Adrenal gland (tissue), 12 donors: Measurements from ENCODE around the gene AMER3. TPM values are rescaled to one million over a fixed set of nuclear protein-coding genes. Genes with fewer than 3 reads are reported as not detected.
"Not testable (repeated sequence)": the region's sequence is repeated elsewhere in the genome, so short reads cannot be mapped to it uniquely, and the experiment has no call there.

Experiments used
- DNase-seq, 7 donors: peaks; one replicate each; pipeline ENCODE4 v3.0.0-alpha.2; 2019 to 2020
- H3K27ac ChIP-seq, 5 donors: fragments of 200-600 bp; sonication (generic) in 4 of 5; 1 replicate in 3 of 5; 2 replicates in 2 of 5; pipeline versions ENCODE4 v1.5.1 to v1.8.0; 2016 to 2020; ENCODE audit warnings: mild to moderate bottlenecking in 1 of 5
- H3K27me3 ChIP-seq: fragments of 200-600 bp; 2 replicates; pipeline ENCODE4 v1.8.0; 2021
- H3K36me3 ChIP-seq, 2 donors: fragments of 200-600 bp; replicated peaks in 1 of 2; 1 replicate in 1 of 2; 2 replicates in 1 of 2; pipeline versions ENCODE4 v1.5.1 to v1.8.0; 2018 to 2022
- H3K4me1 ChIP-seq, 2 donors: fragments of 200-600 bp; replicated peaks in 1 of 2; 1 replicate in 1 of 2; 2 replicates in 1 of 2; pipeline versions ENCODE4 v1.5.1 to v1.8.0; 2018 to 2021
- H3K4me3 ChIP-seq, 4 donors: fragments of 200-600 bp; sonication (generic) in 3 of 4; one replicate each; pipeline ENCODE4 v1.5.1; 2016 to 2018
- H3K9me3 ChIP-seq, 3 donors: fragments of 200-600 bp; sonication (generic) in 1 of 3; replicated peaks in 1 of 3; 1 replicate in 2 of 3; 2 replicates in 1 of 3; pipeline versions ENCODE4 v1.5.1 to v1.8.0; 2016 to 2021
- POLR2A ChIP-seq, 2 donors: fragments of 450-650 bp; IDR thresholded peaks; one replicate each; pipeline ENCODE4 v1.6.1; 2017; ENCODE audit warnings: antibody characterized with exemption in 2 of 2, mild to moderate bottlenecking in 2 of 2, moderate library complexity in 1 of 2
- WGBS, 4 donors: extraction: QIAGEN DNeasy Blood & Tissue Kit in 2 of 4; methylation state at CpG; one replicate each; pipeline versions ENCODE4 v1.1.5 to v1.1.7; 2013 to 2017; 5-methylcytosine and 5-hydroxymethylcytosine counted together
- intact Hi-C, 2 donors: fragments of 100-400 bp; cut with DNase I; formaldehyde crosslinking; loops; one replicate each; pipeline versions ENCODE4 v1.14.1 to v1.15.0; 2022 to 2023
- polyA plus RNA-seq, 3 donors: library from polyadenylated mRNA; stranded (reverse); fragments of 200-250 nt in 2 of 3; fragments of 350-450 nt in 1 of 3; fragmentation: Illumina TruSeq in 1 of 3; extraction: RNeasy Lipid Tissue Mini Kit (QIAGEN cat#74804) in 1 of 3; gene quantifications; one replicate each; pipeline ENCODE4 v1.2.3, GENCODE V29; 2013 to 2014
- total RNA-seq, 9 donors: library from RNA; depleted of rRNA in 4 of 9; stranded (reverse); fragments of >200 nt in 4 of 9; fragments of 120-200 nt in 1 of 9; fragmentation: NEBNext Ultra II Directional in 1 of 9; extraction: Animal tissue kit (Norgen Biotek cat#: 25700) in 1 of 9; gene quantifications; one replicate each; pipeline versions ENCODE4 v1.1.0 to v1.2.4, GENCODE V29; 2013 to 2023
- TF ChIP-seq, protein P1 (sequence below), 6 experiments: fragments of 450-650 bp in 4 of 6; fragments of 200-600 bp in 2 of 6; sonication (generic) in 1 of 6; IDR thresholded peaks; 1 replicate in 5 of 6; 2 replicates in 1 of 6; pipeline versions ENCODE4 v1.5.1 to v1.8.0; 2016 to 2021; ENCODE audit warnings: antibody characterized with exemption in 6 of 6, mild to moderate bottlenecking in 2 of 6, moderate library complexity in 1 of 6
- donor health status: healthy with polysubstance abuse.
- donor health status: Bipolar disorder and iron deficiency.
- donor health status: DM: yes; HTN: yes; CAD: no.
- donor health status: DM: no; HTN: no; CAD: no.
- donor health status: DM: no; HTN: no; CAD: no.
- donor health status: DM: yes; HTN: yes; CAD: no.

AMER3 gene
- total and polyA plus RNA-seq, 12 donors: 0.08 to 1.2 (median 0.58) TPM; not detected in 4

DNA sequence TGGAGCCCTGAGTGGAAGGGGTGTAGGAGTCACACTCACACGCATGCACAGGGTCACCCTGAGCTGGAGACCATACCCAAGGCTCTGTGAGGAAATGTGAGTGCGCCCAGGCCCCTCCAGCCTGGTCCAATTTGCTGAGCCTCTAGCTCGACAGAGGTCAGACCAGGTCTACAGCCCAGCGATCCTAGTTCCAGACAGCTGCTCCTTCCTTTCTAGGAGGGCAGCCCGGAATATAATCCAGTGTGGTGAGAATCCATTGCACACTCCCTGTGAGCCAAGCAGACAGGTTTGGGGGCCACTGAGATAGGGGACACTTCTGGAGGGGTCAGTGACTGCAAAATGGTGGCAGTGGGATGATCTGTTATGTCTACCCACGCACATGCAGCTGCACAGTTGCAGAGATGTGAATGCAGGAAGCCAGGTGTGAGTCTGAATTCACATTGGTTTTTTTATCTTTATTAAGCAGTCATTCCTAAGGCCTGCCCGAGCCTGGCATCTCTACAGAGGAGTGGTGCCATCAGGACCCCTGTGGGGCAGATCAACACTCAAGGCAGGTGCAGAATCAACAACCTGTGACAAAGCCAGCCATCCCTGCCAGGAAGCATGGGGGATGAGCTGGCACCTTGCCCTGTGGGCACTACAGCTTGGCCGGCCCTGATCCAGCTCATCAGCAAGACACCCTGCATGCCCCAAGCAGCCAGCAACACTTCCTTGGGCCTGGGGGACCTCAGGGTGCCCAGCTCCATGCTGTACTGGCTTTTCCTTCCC, 26.6 kb upstream of the AMER3 start, which contains the start of gene GPR148:
TSS of gene GPR148 (plus strand) at position 522 of the 768 bp plus-strand sequence. CDS start at position 604, 82 bp downstream.
- H3K36me3 ChIP-seq: no peaks in the 10 kb centered on the region
- intact Hi-C loops: no loop called here
- H3K9me3 ChIP-seq: no peaks in the 10 kb centered on the region
- H3K27me3 ChIP-seq: no peaks in the 10 kb centered on the region
- 74 to 100% (median 81%) methylated on average over 2 to 8 of the region's 8 CpGs for WGBS, 4 donors
- peaks cover 12% of the 10 kb centered on the region in 2 donors for H3K4me1 ChIP-seq
- TF ChIP-seq POLR2A (IDR thresholded peaks at IDR 0.05): no peak
- TF ChIP-seq, protein P1, sequence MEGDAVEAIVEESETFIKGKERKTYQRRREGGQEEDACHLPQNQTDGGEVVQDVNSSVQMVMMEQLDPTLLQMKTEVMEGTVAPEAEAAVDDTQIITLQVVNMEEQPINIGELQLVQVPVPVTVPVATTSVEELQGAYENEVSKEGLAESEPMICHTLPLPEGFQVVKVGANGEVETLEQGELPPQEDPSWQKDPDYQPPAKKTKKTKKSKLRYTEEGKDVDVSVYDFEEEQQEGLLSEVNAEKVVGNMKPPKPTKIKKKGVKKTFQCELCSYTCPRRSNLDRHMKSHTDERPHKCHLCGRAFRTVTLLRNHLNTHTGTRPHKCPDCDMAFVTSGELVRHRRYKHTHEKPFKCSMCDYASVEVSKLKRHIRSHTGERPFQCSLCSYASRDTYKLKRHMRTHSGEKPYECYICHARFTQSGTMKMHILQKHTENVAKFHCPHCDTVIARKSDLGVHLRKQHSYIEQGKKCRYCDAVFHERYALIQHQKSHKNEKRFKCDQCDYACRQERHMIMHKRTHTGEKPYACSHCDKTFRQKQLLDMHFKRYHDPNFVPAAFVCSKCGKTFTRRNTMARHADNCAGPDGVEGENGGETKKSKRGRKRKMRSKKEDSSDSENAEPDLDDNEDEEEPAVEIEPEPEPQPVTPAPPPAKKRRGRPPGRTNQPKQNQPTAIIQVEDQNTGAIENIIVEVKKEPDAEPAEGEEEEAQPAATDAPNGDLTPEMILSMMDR (IDR thresholded peaks at IDR 0.05): no peak
- DNase-seq: no peak
- peak within 1 kb of the TSS in 2 of 5 donors; percentile 74 to 86 for H3K27ac ChIP-seq
- peak within 1 kb of the TSS in 1 of 4 donors; percentile 61 for H3K4me3 ChIP-seq

DNA sequence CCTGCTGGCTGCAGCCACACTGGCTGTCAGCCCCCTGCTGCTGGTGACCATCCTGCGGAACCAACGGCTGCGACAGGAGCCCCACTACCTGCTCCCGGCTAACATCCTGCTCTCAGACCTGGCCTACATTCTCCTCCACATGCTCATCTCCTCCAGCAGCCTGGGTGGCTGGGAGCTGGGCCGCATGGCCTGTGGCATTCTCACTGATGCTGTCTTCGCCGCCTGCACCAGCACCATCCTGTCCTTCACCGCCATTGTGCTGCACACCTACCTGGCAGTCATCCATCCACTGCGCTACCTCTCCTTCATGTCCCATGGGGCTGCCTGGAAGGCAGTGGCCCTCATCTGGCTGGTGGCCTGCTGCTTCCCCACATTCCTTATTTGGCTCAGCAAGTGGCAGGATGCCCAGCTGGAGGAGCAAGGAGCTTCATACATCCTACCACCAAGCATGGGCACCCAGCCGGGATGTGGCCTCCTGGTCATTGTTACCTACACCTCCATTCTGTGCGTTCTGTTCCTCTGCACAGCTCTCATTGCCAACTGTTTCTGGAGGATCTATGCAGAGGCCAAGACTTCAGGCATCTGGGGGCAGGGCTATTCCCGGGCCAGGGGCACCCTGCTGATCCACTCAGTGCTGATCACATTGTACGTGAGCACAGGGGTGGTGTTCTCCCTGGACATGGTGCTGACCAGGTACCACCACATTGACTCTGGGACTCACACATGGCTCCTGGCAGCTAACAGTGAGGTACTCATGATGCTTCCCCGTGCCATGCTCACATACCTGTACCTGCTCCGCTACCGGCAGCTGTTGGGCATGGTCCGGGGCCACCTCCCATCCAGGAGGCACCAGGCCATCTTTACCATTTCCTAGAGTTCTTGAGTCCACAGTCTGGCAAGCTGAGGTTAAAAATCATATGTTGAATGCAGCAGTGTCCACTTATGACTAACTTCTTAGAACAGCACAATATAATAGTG, 25.7 kb upstream of the AMER3 start:
- H3K4me3 ChIP-seq: no peak overlapping the region
- H3K27ac ChIP-seq: no peak overlapping the region
- DNase-seq: no peak
- peaks cover 12% of the 10 kb centered on the region in 2 donors for H3K4me1 ChIP-seq
- no peaks in the 10 kb centered on the region for H3K36me3 ChIP-seq
- no peaks in the 10 kb centered on the region for H3K9me3 ChIP-seq
- no peak for TF ChIP-seq POLR2A (IDR thresholded peaks at IDR 0.05)
- TF ChIP-seq, protein P1 (IDR thresholded peaks at IDR 0.05): no peak
- WGBS, 4 donors: 93 to 96% (median 94%) methylated on average over 16 to 17 of the region's 17 CpGs
- no peaks in the 10 kb centered on the region for H3K27me3 ChIP-seq
- intact Hi-C loops: no loop called here

DNA sequence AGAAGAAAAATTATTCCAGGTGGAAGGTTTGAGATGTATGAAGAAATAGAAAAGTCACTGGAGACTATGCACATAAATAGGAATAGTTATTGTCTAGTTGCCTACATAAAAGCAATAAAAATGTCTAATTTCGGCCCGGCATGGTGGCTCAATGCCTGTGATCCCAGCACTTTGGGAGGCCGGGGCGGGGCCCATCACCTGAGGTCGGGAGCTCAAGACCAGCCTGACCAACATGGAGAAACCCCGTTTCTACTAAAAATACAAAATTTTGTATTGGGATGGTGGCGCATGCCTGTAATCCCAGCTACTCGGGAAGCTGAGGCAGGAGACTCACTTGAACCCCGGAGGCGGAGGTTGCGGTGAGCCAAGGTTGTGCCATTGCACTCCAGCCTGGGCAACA, 23.1 kb upstream of the AMER3 start:
- 86 to 90% (median 88%) methylated on average over 11 of the region's 11 CpGs for WGBS, 4 donors
- H3K27ac ChIP-seq, H3K4me3 ChIP-seq, H3K4me1 ChIP-seq, intact Hi-C loops, H3K9me3 ChIP-seq, H3K27me3 ChIP-seq, H3K36me3 ChIP-seq, DNase-seq: not testable (repeated sequence)

DNA sequence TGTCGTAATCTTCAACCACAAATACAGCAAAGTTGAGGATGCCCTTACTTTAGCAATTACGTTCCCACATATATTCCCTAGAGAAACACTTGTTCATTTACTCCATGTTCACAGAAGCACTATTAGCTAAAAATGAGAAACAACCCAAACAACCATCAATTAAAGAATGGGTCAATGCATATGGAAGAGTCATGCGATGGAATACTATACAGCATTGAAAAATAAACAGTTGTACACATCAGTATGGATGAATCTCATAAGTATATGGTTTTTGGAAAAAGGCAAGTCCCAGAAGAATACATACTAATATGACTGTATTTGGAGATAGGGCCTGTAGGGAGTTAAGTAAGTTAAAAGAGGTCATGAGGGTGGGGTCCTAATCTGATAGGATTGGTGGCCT, 20.1 kb upstream of the AMER3 start:
- no peak overlapping the region for H3K27ac ChIP-seq
- no peak overlapping the region for H3K4me3 ChIP-seq
- H3K36me3 ChIP-seq: no peaks in the 10 kb centered on the region
- H3K4me1 ChIP-seq: no peaks in the 10 kb centered on the region
- TF ChIP-seq, protein P1 (IDR thresholded peaks at IDR 0.05): no peak
- no peak for TF ChIP-seq POLR2A (IDR thresholded peaks at IDR 0.05)
- no peaks in the 10 kb centered on the region for H3K27me3 ChIP-seq
- no peak for DNase-seq
- no peaks in the 10 kb centered on the region for H3K9me3 ChIP-seq
- intact Hi-C loops: no loop called here
- WGBS, 4 donors: 88 to 96% (median 95%) methylated on average over 3 of the region's 3 CpGs
